GM19455 (cell line): Measurements from ENCODE around the gene AGBL4.

Experiments
- ATAC-seq: cut with Tn5 transposase; IDR thresholded peaks from one replicate; pipeline ENCODE4 v1.9.1; 2021; ENCODE audit not compliant: unreplicated experiment

AGBL4 gene

DNA sequence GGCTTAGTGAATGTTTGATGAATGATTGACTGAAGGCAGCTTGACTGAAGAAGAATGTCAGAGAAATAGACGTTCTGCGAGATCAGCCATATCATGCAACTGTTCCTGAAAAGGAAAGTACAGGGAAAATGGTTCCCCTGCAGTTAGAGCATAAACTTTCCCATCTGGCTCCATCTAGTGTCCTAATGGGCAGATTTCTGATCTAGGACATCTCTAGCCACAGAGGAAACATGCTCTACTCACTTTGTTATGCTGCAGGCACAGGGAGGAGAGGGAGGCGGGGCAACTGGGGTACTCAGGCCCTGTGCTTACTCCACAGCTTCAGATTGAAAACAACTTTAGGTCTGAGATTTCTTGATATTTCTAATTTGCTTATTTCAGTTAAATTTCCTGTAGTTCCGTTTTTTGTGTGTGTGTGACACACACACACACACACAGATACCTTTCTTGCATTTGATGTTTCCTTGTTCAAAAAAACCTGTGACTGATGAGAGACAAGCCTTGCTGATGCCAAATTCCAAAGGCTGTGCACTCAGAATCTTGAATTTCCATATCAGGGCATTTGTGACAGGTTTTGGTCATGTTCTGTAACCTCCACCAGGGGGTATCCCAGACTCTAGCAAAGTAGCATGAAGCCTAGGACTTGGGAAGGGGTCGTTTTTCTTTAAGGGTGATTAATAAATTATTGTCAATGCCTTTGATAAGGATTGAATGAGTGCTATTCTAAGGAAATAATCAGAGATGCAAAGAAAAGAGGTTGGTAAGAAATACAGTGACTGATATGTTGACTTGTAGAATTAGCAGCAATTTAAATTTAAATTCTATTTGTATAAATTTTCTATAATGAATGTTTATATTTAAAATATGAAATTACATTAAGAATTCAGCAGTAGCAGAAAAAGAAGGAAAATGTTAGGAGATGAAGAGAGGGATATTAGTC lies 1107.4 kb downstream of the AGBL4 start:
- ATAC-seq, result no peak

GRCh38 chr1:48908606-48909005 lies 1115.1 kb downstream of the AGBL4 start:
- no peak for ATAC-seq

DNA sequence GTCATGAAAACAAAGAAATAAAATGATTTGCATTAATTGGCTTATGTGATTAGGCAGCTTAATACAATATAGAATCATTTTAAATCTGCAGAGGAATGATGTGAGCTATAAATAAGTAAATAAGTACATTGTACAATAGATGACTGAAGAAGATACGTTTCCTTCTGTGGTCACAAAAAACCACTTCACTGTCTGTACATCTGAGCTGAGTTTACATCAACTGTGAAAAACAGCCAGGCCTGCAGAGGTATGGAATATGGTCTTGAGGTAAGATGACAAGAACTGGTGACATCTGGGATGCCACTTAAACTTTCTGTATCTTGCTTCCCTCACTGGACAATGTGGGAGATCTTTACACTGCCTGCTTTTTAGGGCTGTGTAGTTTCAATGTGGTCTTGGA lies 1117.0 kb downstream of the AGBL4 start:
- ATAC-seq, result no peak

- no peak for ATAC-seq
Measured at GRCh38 chr1:48906164-48906563, 1117.6 kb downstream of the AGBL4 start.

- no peak for ATAC-seq
Measured at GRCh38 chr1:48903291-48903690, 1120.5 kb downstream of the AGBL4 start.

DNA sequence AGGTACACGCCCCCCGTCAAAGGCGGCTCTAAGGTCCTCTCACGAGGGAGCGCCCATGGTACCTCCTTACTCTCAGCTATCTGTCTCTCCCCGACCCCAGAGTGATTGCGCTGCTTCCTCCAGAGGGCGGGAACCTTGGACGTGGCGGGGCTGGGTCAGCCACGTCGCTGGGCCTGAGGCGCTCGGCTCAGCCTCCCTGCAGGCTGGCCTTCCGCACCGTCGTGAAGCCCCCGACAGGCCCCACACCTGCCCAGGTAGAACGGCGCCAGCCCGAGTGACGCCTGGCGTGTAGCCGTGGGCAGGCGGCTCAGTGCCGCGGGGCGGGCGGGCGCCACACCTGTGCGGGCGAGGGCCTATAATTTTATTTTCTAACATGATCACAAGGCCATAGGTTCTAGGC lies 1124.9 kb downstream of the AGBL4 start:
- ATAC-seq, result no peak

GRCh38 chr1:48889615-48890014 lies 1134.1 kb downstream of the AGBL4 start:
- ATAC-seq, result no peak

GRCh38 chr1:48889082-48889481 lies 1134.7 kb downstream of the AGBL4 start:
- ATAC-seq, result no peak

- no peak for ATAC-seq
Measured at GRCh38 chr1:48887796-48888195, 1136.0 kb downstream of the AGBL4 start.

- ATAC-seq, result no peak
Measured at GRCh38 chr1:48882020-48882419, 1141.7 kb downstream of the AGBL4 start.

DNA sequence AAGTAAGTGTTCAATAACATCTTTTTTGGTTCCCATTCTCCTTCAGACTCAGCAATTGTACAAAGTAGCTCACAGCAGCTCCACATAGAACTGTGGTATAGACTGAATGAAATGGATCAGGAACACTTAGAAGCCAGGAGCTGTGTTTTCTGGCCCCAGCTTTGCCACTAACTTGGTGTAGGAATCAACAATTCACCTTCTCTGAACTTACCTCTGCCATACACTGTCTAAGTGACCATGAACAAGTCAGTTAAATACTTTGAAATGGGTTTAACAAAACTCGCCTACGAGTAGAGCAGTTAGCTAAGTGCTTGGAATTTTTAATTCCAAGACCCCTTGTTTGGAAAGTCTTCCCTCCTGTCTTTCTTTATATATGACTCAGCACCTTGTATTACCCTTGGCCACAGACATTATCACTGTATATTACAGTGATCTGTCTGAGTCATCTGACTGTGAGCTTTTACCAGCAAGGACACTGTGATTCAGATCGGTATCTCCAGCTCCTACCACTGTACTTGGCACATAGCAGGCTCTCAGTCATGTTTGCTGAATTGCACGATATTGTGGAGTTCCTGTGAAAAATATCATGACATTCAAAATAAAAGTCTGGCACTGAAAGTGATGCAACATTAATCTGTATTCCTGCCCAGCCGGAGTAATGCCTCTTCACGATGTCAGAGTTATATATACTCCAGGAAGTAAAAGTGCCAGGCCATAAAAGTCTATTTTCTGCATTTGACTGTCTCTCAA lies 1145.4 kb downstream of the AGBL4 start:
- no peak for ATAC-seq

DNA sequence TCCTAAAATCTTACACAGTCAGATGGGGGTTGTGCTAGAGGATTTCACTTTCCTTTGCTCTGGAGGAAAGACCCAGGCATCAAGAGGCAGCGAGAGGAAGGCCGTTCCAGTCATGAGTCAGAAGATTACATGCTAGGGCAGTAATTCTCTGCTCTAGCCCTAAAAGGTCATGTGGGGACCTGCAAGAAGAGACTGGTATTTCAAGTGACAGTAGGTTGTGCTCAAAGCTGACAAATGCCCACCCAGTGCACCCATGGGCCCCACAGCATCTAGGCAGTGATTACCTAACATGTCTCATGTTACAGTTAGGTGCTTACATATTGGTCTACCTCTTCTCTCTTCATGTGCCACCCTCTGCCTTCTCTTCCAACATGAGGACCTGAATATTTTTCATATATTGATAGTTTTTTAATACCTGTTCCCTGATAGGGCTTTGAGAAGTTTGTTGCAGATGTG lies 1147.4 kb downstream of the AGBL4 start:
- ATAC-seq, result no peak

DNA sequence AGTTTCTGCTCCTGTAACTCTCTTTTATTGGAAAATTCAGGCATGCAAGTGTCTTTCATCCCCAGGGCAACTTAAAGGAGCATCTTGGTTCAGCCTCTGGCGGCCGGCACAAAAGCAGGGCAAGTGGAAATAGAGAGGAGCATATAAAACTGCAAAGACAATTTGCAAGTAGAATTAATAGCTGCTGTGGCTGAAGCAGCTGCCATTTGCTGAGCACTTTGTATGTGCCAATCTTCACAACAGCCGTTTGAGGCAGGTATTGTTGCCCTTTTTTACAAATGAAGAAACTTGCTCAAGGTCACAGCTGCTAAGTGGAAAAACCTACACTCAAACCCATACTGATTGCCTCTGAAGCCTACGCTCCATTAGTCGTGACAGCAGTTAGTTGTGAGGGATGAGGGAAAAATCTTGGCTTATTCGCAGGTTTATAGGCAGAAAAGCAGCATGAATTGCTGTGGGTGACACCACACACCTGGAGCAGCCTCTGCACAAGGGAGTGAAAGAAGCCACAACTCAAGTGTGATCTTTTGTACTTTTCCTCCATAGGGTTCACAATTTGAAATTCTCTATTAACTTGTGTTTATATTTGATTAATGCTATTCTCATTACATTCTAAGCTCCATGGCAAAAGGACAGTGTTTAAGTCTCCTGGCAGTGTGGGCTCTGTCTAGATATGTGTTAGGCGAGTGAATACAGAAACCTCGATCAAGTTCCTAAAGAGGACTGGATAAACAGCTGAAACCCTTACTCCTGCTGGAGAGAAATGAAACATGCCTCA lies 1148.0 kb downstream of the AGBL4 start:
- ATAC-seq, result no peak

GRCh38 chr1:48873944-48874343 lies 1149.8 kb downstream of the AGBL4 start:
- no peak for ATAC-seq

- ATAC-seq, result no peak
Measured at GRCh38 chr1:48870596-48870995, 1153.2 kb downstream of the AGBL4 start.

GRCh38 chr1:48869116-48869893 lies 1154.4 kb downstream of the AGBL4 start:
- ATAC-seq, result no peak

DNA sequence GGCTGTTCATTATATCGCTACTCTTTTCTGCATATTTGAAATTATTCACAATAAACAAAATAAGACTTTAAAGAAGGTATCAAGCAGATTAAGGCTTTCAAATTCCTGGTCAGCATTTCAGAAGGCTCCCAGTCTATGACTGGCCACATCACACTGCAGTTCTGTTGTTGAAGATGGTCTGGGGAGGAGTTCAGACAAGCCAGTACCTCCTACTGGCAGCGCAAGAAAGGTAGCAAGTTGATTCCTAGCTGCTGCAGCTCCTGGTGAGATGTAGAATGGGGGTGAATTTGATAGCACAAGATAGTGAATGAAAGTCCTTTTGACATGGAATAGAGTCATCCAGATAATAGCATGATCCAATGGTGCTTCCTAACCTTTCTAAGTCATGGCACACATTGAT lies 1158.8 kb downstream of the AGBL4 start:
- ATAC-seq, result no peak

- no peak for ATAC-seq
Measured at GRCh38 chr1:48859456-48859855, 1164.3 kb downstream of the AGBL4 start.

DNA sequence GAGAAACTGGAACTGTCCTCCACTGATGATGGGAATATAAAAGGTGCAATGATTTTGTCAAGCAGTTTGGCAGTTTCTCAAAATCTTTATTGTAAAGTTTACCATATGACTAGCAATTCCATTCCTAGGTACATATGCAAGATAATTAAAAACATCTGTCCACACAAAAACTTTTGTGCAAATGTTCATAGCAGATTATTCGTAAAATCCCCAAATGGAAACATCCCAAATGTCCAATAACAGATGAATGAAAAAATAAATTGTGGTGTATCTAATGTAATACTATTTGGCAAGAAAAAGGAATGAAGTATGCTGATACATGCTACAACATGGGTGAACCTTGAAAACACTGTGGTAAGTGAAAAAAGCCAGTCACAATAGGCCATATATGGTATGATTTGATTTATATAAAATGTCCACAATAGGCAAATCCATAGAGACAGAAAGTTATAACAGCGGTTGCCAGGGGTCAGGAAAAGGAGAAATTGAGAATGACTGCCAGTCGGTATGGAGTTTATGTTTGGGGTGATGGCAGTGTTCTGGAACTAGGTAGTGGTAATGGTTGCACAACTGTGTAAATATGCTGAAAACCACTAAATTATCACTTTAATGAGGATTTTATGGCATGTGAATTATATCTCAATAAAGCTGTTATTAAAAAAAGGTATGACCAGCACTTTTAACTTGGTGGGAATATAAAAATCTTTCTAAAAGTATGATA lies 1165.4 kb downstream of the AGBL4 start:
- ATAC-seq, result no peak

DNA sequence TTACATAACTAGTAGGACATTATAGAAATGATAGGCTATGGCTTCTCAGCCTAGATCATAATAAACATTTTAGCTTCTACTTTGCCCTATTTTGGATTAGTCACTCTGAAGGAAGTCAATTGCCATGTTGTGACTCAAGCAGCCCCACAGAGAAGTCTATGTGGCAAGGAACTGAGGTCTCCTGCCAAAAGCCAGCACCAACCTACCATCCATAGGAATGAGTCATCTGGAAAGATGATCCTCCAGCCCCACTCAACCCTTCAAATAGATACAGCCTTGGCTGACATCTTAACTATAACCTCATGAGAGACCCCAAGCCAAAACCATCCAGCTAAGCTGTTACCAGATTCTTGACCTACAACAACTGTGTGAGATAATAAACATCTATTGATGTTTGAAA lies 1170.7 kb downstream of the AGBL4 start:
- no peak for ATAC-seq
